ENCODE measurements around the gene CD99.

- TF ChIP-seq CTCF (IDR thresholded peaks at IDR 0.05): no peak
- no peak for TF ChIP-seq POLR2A (IDR thresholded peaks at IDR 0.05)
These were observed 45.5 kb upstream of the CD99 start for GRCh38 chrX:2645563-2645962.

Data from body of pancreas (tissue), 4 donors.